ENCODE data around the gene OR5M11. TPM values are rescaled to one million over a fixed set of nuclear protein-coding genes. Genes with fewer than 3 reads are reported as not detected.

The OR5M11 gene
- total RNA-seq, 4 donors from 2014 or later, result not detected

DNA sequence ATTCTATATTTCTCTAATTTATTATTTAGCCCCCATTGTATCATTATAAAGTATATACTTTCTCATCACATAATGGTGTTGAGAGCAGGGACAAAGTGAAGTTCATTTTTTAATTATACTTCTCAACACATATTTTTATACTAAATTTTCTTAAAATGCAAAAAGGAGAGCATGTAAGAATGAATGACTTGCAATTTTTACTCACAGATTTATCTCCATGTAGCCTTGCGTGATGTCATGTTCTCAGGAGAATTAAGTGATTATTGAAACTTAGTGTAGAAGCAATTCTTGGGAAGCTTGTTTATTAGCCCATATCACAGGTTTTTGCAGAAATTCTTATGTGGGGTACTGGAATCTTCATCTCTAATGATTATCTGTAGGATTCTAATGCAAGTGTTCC lies 682 bp upstream of the OR5M11 start:
- TF ChIP-seq EP300 (IDR thresholded peaks at IDR 0.05) (no peak), POLR2AphosphoS5 (IDR thresholded peaks at IDR 0.05) (no peak), POLR2A (IDR thresholded peaks at IDR 0.05) (no peak)
- TF ChIP-seq, protein P1, sequence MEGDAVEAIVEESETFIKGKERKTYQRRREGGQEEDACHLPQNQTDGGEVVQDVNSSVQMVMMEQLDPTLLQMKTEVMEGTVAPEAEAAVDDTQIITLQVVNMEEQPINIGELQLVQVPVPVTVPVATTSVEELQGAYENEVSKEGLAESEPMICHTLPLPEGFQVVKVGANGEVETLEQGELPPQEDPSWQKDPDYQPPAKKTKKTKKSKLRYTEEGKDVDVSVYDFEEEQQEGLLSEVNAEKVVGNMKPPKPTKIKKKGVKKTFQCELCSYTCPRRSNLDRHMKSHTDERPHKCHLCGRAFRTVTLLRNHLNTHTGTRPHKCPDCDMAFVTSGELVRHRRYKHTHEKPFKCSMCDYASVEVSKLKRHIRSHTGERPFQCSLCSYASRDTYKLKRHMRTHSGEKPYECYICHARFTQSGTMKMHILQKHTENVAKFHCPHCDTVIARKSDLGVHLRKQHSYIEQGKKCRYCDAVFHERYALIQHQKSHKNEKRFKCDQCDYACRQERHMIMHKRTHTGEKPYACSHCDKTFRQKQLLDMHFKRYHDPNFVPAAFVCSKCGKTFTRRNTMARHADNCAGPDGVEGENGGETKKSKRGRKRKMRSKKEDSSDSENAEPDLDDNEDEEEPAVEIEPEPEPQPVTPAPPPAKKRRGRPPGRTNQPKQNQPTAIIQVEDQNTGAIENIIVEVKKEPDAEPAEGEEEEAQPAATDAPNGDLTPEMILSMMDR (IDR thresholded peaks at IDR 0.05), result no peak
- no peaks in the 10 kb centered on the region for H3K4me1 ChIP-seq
- ATAC-seq, result no peak
- H3K36me3 ChIP-seq, result no peaks in the 10 kb centered on the region
- no peaks in the 10 kb centered on the region for H3K27me3 ChIP-seq
- H3K4me3 ChIP-seq, result no peak overlapping the region
- H3K27ac ChIP-seq, result no peak overlapping the region
- H3K9me3 ChIP-seq, result peaks cover 0 to 12% (median 0%) of the 10 kb centered on the region in 3 donors
- WGBS, 2 donors (ENCODE audit: low coverage in 1 of 2), result 83 to 100% methylated on average over 1 of the region's 1 CpG

DNA sequence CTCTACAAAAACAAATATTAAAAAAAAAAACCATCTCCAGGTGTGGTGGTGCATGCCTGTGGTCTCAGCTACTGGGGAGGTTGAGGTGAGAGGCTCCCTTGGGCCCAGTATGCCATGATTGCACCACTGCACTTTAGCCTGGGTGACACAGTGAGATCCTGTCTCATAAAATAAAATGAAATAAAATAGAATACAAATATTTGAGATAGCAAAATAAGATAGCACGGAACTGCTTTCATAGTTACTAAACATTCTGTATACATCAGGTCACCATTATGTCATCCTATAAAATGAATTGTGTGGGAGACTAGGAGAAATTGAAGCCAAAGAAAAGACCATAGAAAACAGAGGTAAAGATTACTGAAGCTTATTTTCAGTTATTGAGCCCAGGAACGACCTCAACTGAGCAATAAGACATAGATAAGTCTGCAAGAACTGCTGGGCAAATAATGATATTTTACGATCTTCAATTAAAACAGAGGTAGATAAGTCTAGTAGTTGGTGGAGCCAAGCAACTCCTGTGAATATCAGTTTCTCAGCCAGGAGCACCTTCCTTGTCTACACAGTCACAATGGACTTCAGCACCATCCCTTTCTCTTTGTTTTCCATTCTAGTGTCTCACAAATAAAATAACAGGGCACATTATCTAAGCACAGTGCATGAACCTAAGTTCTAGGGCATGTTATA lies 9.9 kb downstream of the OR5M11 start:
- ATAC-seq, result no peak
- H3K4me3 ChIP-seq, result no peak overlapping the region
- 65 to 74% methylated on average over 3 of the region's 3 CpGs for WGBS, 2 donors (ENCODE audit: low coverage in 1 of 2)
- H3K27ac ChIP-seq, result no peak overlapping the region
- H3K9me3 ChIP-seq, result no peaks in the 10 kb centered on the region
- TF ChIP-seq EP300 (IDR thresholded peaks at IDR 0.05) (no peak), POLR2A (IDR thresholded peaks at IDR 0.05) (no peak), POLR2AphosphoS5 (IDR thresholded peaks at IDR 0.05) (no peak)
- TF ChIP-seq, protein P1 (IDR thresholded peaks at IDR 0.05), result no peak
- H3K36me3 ChIP-seq, result no peaks in the 10 kb centered on the region
- no peaks in the 10 kb centered on the region for H3K4me1 ChIP-seq
- no peaks in the 10 kb centered on the region for H3K27me3 ChIP-seq

DNA sequence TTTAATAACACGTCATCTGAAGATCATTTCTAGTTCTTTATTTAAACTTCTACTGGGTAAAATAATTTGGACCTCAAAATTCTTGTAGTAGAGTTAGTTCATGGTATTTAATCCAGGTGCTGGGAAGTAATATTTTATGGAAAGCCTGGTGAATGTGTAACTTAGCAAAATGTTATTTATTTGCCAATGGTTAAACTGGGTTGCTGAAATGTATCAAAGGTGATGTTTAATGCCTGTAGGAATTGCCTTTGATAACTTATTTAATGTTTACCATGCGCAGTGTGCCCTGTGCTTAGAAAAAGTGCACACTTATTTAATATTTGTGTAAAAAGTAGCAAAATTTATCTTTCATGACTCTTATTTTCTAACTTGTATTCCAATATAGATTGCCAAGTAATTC lies 11.2 kb downstream of the OR5M11 start:
- Histone ChIP-seq H3K4me1 (no peaks in the 10 kb centered on the region), H3K27me3 (no peaks in the 10 kb centered on the region), H3K27ac (no peak overlapping the region), H3K9me3 (no peaks in the 10 kb centered on the region), H3K36me3 (no peaks in the 10 kb centered on the region), H3K4me3 (no peak overlapping the region)
- no peak for ATAC-seq
- TF ChIP-seq, protein P1 (IDR thresholded peaks at IDR 0.05), result no peak
- TF ChIP-seq POLR2A (IDR thresholded peaks at IDR 0.05) (no peak), EP300 (IDR thresholded peaks at IDR 0.05) (no peak), POLR2AphosphoS5 (IDR thresholded peaks at IDR 0.05) (no peak)
- 79 to 81% methylated on average over 2 of the region's 2 CpGs for WGBS, 2 donors (ENCODE audit: low coverage in 1 of 2)

DNA sequence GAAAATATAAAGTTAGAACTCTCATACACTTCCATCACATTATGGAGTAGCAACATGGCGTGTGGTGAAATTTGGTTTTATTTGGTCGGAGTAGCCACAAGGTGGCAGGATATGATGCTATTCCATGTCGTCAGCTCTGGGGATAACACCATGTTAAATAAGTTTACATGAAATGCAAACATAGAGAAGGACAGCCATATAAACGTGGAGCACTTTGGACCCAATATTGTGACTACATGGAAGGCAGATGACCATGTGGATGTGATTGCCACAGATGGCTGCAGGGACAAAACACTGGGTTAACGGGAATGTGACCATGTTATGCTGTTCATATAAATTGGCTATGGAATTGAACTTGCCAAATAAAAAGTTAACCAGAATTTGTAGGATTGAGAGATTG lies 21.0 kb downstream of the OR5M11 start:
- Histone ChIP-seq H3K27ac (no peak overlapping the region), H3K4me3 (no peak overlapping the region), H3K9me3 (no peaks in the 10 kb centered on the region), H3K4me1 (no peaks in the 10 kb centered on the region), H3K27me3 (no peaks in the 10 kb centered on the region), H3K36me3 (no peaks in the 10 kb centered on the region)
- TF ChIP-seq EP300 (IDR thresholded peaks at IDR 0.05) (no peak), POLR2A (IDR thresholded peaks at IDR 0.05) (no peak), POLR2AphosphoS5 (IDR thresholded peaks at IDR 0.05) (no peak)
- TF ChIP-seq, protein P1 (IDR thresholded peaks at IDR 0.05), result no peak
- WGBS, 2 donors (ENCODE audit: low coverage in 1 of 2), result 43 to 53% methylated on average over 2 to 5 of the region's 5 CpGs
- no peak for ATAC-seq

DNA sequence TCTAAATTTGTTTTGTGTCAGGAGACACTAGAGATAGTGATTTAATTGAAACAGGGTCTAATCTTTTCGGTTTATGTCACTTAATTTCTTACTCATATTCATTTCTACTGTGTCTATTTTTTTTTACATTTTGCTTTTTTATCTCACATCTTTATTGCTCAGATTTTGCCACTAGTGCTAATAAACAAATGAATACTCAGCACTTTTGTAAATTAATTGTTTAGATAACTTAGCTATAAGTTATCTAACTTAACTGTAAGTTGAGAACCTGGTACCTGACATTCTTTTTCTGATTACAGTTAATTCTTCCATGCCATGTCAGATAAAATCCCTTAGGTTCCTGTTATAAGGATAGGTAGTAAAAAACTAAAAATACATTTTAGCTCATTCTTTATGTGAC lies 29.8 kb downstream of the OR5M11 start:
- no peak for TF ChIP-seq EP300 (IDR thresholded peaks at IDR 0.05)
- no peak for TF ChIP-seq POLR2AphosphoS5 (IDR thresholded peaks at IDR 0.05)
- TF ChIP-seq, protein P1 (IDR thresholded peaks at IDR 0.05), result no peak
- 57 to 78% methylated on average over 1 of the region's 1 CpG for WGBS, 2 donors (ENCODE audit: low coverage in 1 of 2)
- H3K27ac ChIP-seq, result no peak overlapping the region
- no peak for ATAC-seq
- no peaks in the 10 kb centered on the region for H3K27me3 ChIP-seq
- H3K4me3 ChIP-seq, result no peak overlapping the region
- no peaks in the 10 kb centered on the region for H3K4me1 ChIP-seq
- no peaks in the 10 kb centered on the region for H3K9me3 ChIP-seq
- no peaks in the 10 kb centered on the region for H3K36me3 ChIP-seq

Data from gastroesophageal sphincter (tissue), 4 donors.